ENCODE measurements around the gene TDRD1. TPM values are rescaled to one million over a fixed set of nuclear protein-coding genes. Genes with fewer than 3 reads are reported as not detected.

Gene TDRD1
- total RNA-seq, 1 donor from 2014 or later: 0.06 TPM

Other genes starting within 250 kb of the TDRD1 start
- 0.05 and 0.93 TPM in 2 replicates for gene ADRB1, start 135.5 kb upstream of the TDRD1 start, total RNA-seq
- 5.8 and 10.5 TPM in 2 replicates for gene CCDC186, start 5.2 kb upstream of the TDRD1 start, total RNA-seq
- 0.05 TPM in 1 of 2 replicates, not detected in the other for gene VWA2, start 59.9 kb downstream of the TDRD1 start, total RNA-seq
- gene AFAP1L2, start 225.1 kb downstream of the TDRD1 start, total RNA-seq: 3.4 and 8.6 TPM in 2 replicates

Data from glomerular endothelial cell (primary cell).